ENCODE measurements around the gene RAB3IL1.
"Not testable (repeated sequence)": the region's sequence is repeated elsewhere in the genome, so short reads cannot be mapped to it uniquely, and the experiment has no call there.

The RAB3IL1 gene

GRCh38 chr11:61883947-61884346 is 33.4 kb downstream of the RAB3IL1 start:
- no peak for DNase-seq

- DNase-seq = no peak
Measured at GRCh38 chr11:61883327-61883726, 34.0 kb downstream of the RAB3IL1 start.

GRCh38 chr11:61882879-61883278 is 34.5 kb downstream of the RAB3IL1 start:
- DNase-seq = no peak

- not testable (repeated sequence) for DNase-seq
Measured at GRCh38 chr11:61882267-61882666, 35.1 kb downstream of the RAB3IL1 start.

GRCh38 chr11:61881397-61881796 is 36.0 kb downstream of the RAB3IL1 start:
- no peak for DNase-seq

- DNase-seq = no peak
Measured at GRCh38 chr11:61880454-61880853, 36.9 kb downstream of the RAB3IL1 start.

GRCh38 chr11:61880031-61880430 is 37.3 kb downstream of the RAB3IL1 start:
- no peak for DNase-seq

GRCh38 chr11:61879152-61879551 is 38.2 kb downstream of the RAB3IL1 start:
- no peak for DNase-seq

- no peak for DNase-seq
Measured at GRCh38 chr11:61875698-61876097, 41.7 kb downstream of the RAB3IL1 start.

- DNase-seq = no peak
Measured at GRCh38 chr11:61874853-61875252, 42.5 kb downstream of the RAB3IL1 start.

- DNase-seq = no peak
Measured at GRCh38 chr11:61874377-61874809, 43.0 kb downstream of the RAB3IL1 start.

GRCh38 chr11:61873588-61874376 is 43.6 kb downstream of the RAB3IL1 start:
- DNase-seq = no peak

GRCh38 chr11:61872935-61873565 is 44.3 kb downstream of the RAB3IL1 start:
- no peak for DNase-seq

GRCh38 chr11:61871158-61871597 is 46.2 kb downstream of the RAB3IL1 start:
- DNase-seq = peak; percentile 82

GRCh38 chr11:61870541-61871031 is 46.8 kb downstream of the RAB3IL1 start:
- DNase-seq = no peak

- no peak for DNase-seq
Measured at GRCh38 chr11:61869708-61870451, 47.5 kb downstream of the RAB3IL1 start.

- no peak for DNase-seq
Measured at GRCh38 chr11:61869429-61869707, 48.0 kb downstream of the RAB3IL1 start.

GRCh38 chr11:61868571-61869428 is 48.6 kb downstream of the RAB3IL1 start:
- DNase-seq = no peak

GRCh38 chr11:61866958-61867343 is 50.4 kb downstream of the RAB3IL1 start:
- no peak for DNase-seq

GRCh38 chr11:61866231-61866957 is 51.0 kb downstream of the RAB3IL1 start:
- no peak for DNase-seq

GRCh38 chr11:61864814-61865775 is 52.3 kb downstream of the RAB3IL1 start:
- no peak for DNase-seq

Measured in stimulated activated CD8-positive, alpha-beta memory T cell treated with anti-CD3 and anti-CD28 coated beads, Interleukin-4, amount 100 ng/mL, for 48 hours (primary cell).